OCI-LY1 (cell line): ENCODE measurements around the gene CHI3L1.

Source experiments
- H2AFZ ChIP-seq: fragments of 200-600 bp; sonication (generic), shearing (Covaris generic); 2 replicates; pipeline ENCODE4 v1.6.0; 2014; ENCODE audit warnings: antibody characterized with exemption, mild to moderate bottlenecking, low read length
- H3F3A ChIP-seq: fragments of 200-600 bp; sonication (generic), shearing (Covaris generic); 2 replicates; pipeline ENCODE4 v1.6.0; 2014; ENCODE audit warnings: mild to moderate bottlenecking, antibody characterized with exemption, low read length, moderate library complexity; ENCODE audit not compliant: insufficient read depth
- H3K27ac ChIP-seq: fragments of 200-600 bp; sonication (generic); 2 replicates; pipeline ENCODE4 v1.5.1; 2014; ENCODE audit warnings: low read length, mixed run types, mild to moderate bottlenecking, low read depth; ENCODE audit not compliant: poor library complexity, severe bottlenecking
- H3K27me3 ChIP-seq: fragments of 200-600 bp; sonication (generic); 2 replicates; pipeline ENCODE4 v1.6.0; 2014; ENCODE audit warnings: antibody characterized with exemption, mild to moderate bottlenecking, low read length, moderate library complexity; ENCODE audit not compliant: insufficient read depth
- H3K36me3 ChIP-seq: fragments of 200-600 bp; sonication (generic); 2 replicates; pipeline ENCODE4 v1.6.1; 2014; ENCODE audit warnings: mild to moderate bottlenecking, antibody characterized with exemption, low read length, moderate library complexity, mixed read lengths; ENCODE audit not compliant: insufficient read depth
- H3K4me1 ChIP-seq: fragments of 200-600 bp; sonication (generic); 2 replicates; pipeline ENCODE4 v1.5.1; 2014; ENCODE audit warnings: mild to moderate bottlenecking, low read length, moderate library complexity; ENCODE audit not compliant: insufficient read depth, severe bottlenecking
- H3K4me2 ChIP-seq: fragments of 200-600 bp; sonication (generic), shearing (Covaris generic); 2 replicates; pipeline ENCODE4 v1.6.1; 2014; ENCODE audit warnings: low read length
- H3K4me3 ChIP-seq: fragments of 200-600 bp; sonication (generic); 2 replicates; pipeline ENCODE4 v1.5.1; 2014; ENCODE audit warnings: low read length, low read depth, mild to moderate bottlenecking, mixed read lengths; ENCODE audit not compliant: poor library complexity, severe bottlenecking
- H3K79me2 ChIP-seq: fragments of 200-600 bp; shearing (Covaris generic); 2 replicates; pipeline ENCODE4 v1.6.1; 2016; ENCODE audit warnings: mixed run types, low read length, mixed read lengths; ENCODE audit not compliant: insufficient read depth
- H3K9ac ChIP-seq: fragments of 200-600 bp; sonication (generic), shearing (Covaris generic); 2 replicates; pipeline ENCODE4 v1.6.1; 2014; ENCODE audit warnings: mild to moderate bottlenecking, low read length, mixed read lengths
- H3K9me2 ChIP-seq: fragments of 200-600 bp; sonication (generic), shearing (Covaris generic); 2 replicates; pipeline ENCODE4 v1.6.1; 2014; ENCODE audit warnings: low read depth, mild to moderate bottlenecking, low read length, mixed read lengths
- H3K9me3 ChIP-seq: fragments of 200-600 bp; shearing (Covaris generic); 2 replicates; pipeline ENCODE4 v1.6.1; 2014; ENCODE audit warnings: low read length, mixed read lengths
- H4K20me1 ChIP-seq: fragments of 200-600 bp; sonication (generic), shearing (Covaris generic); 2 replicates; pipeline ENCODE4 v1.6.0; 2016; ENCODE audit warnings: mild to moderate bottlenecking, low read length; ENCODE audit not compliant: insufficient read depth
- CTCF ChIP-seq: fragments of 200-600 bp; sonication (generic), shearing (Covaris generic); IDR thresholded peaks from 2 replicates; pipeline ENCODE4 v1.5.1; 2017; ENCODE audit warnings: mild to moderate bottlenecking, antibody characterized with exemption, low read length, moderate library complexity, mixed read lengths
- EZH2 ChIP-seq: fragments of 200-600 bp; sonication (generic), shearing (Covaris generic); IDR thresholded peaks from 2 replicates; pipeline ENCODE4 v1.8.0; 2017; ENCODE audit warnings: borderline replicate concordance, mixed run types, mild to moderate bottlenecking, antibody characterized with exemption, low read length, moderate library complexity, mixed read lengths

Gene CHI3L1

GRCh38 chr1:203204756-203205155, 18.3 kb upstream of the CHI3L1 start:
- no peak for TF ChIP-seq CTCF
- TF ChIP-seq EZH2: no peak

DNA sequence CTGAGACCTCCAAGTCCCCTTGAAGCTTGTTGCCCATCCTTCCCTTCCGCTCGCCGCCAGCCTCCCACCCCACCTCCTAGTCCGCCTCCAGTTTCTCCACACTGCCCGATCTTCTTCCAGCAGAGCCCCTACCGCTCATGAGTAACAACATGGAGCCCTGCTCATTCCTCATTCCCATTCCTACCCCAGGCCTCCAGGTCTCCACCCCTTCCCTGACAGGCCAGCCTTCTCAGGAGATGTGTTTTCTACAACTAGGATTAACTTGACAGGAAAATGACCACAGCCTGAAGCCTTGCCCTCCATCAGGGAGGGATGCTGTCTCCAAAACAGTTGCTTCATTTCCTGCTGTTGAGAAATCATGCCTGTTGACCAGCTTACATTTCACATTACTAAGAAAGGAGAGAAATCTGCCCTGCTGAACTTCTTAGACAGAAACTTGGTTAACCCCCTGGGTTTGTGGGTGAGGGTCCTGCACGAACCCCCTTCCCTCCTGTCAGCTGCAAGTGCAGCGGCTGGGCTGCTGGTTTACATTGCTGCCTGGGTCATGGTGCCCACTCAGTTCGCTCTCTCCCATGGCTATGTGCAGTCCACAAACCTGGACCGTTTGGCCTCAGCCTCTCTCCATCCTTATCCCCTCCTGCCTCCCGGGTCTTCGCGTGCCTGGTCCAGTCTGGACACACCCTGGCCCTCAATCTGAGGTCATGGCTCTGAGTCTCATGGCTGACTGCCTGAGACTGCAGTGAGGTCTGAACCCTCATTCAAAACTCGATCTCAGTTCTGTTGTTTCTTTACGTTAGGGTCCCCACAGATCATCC, 16.1 kb upstream of the CHI3L1 start:
- Histone ChIP-seq H3K79me2 (no peaks in the 10 kb centered on the region), H3K4me2 (no peak overlapping the region), H3F3A (no peaks in the 10 kb centered on the region), H4K20me1 (no peaks in the 10 kb centered on the region), H3K9ac (no peak overlapping the region), H3K27ac (no peak overlapping the region), H2AFZ (no peak overlapping the region), H3K4me3 (no peak overlapping the region), H3K27me3 (peaks cover 19% of the 10 kb centered on the region), H3K36me3 (no peaks in the 10 kb centered on the region), H3K4me1 (no peaks in the 10 kb centered on the region), H3K9me2 (no peaks in the 10 kb centered on the region), H3K9me3 (no peaks in the 10 kb centered on the region)
- TF ChIP-seq EZH2 (no peak), CTCF (no peak)

More at GRCh38 chr1:203204756-203205155, 18.3 kb upstream of the CHI3L1 start:
- H3K4me2 ChIP-seq: no peak overlapping the region
- H3K27me3 ChIP-seq: peaks cover 12% of the 10 kb centered on the region; the same call in 1 of the 2 replicates
- H3K27ac ChIP-seq: no peak overlapping the region
- H3K9me2 ChIP-seq: no peaks in the 10 kb centered on the region
- H3K4me1 ChIP-seq: no peaks in the 10 kb centered on the region
- no peaks in the 10 kb centered on the region for H3K36me3 ChIP-seq
- no peaks in the 10 kb centered on the region for H4K20me1 ChIP-seq
- H3F3A ChIP-seq: no peaks in the 10 kb centered on the region
- H3K9me3 ChIP-seq: no peaks in the 10 kb centered on the region
- H3K4me3 ChIP-seq: no peak overlapping the region
- H2AFZ ChIP-seq: no peak overlapping the region
- H3K9ac ChIP-seq: no peak overlapping the region
- H3K79me2 ChIP-seq: no peaks in the 10 kb centered on the region

DNA sequence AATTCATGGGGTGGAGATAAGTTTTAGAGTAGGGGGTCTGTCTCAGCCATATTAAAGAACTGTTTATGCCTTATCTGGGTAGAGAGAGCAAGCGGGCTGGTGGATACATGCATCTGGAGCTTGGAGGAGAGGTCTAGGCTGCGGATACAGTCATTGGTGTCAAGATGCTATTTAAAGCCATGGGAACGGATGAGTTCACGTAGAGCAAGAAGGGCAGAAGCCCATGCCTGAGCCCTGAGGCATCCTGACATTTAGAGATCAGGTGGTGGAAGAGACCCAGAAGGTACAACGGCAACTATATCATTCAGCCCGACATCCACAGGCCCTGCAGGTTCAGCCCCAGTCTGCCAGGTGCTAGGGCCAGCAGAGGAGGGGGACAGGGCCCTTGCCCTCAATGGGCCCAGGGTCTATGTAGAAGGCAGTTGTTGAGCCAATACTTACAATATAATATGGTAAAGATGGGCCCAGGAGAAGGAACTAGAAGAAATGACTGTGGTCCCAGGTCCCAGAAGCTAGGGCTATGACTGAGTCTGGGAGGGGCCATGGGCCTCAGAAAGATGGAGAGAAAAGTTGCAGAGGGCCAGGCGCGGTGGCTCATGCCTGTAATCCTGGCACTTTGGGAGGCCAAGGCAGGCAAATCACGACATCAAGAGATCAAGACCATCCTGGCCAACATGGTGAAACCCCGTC, 15.2 kb upstream of the CHI3L1 start:
- no peaks in the 10 kb centered on the region for H3F3A ChIP-seq
- TF ChIP-seq EZH2: no peak
- TF ChIP-seq CTCF: no peak
- H3K27ac ChIP-seq: no peak overlapping the region
- H3K4me1 ChIP-seq: no peaks in the 10 kb centered on the region
- H3K27me3 ChIP-seq: peaks cover 19% of the 10 kb centered on the region
- H3K79me2 ChIP-seq: no peaks in the 10 kb centered on the region
- H3K9me2 ChIP-seq: no peaks in the 10 kb centered on the region
- no peak overlapping the region for H3K4me2 ChIP-seq
- H3K9me3 ChIP-seq: no peaks in the 10 kb centered on the region
- no peaks in the 10 kb centered on the region for H3K36me3 ChIP-seq
- H4K20me1 ChIP-seq: no peaks in the 10 kb centered on the region
- H3K9ac ChIP-seq: no peak overlapping the region
- H2AFZ ChIP-seq: no peak overlapping the region
- H3K4me3 ChIP-seq: no peak overlapping the region
